Stimulated activated naive CD8-positive, alpha-beta T cell treated with anti-CD3 and anti-CD28 coated beads, Interleukin-15, amount 100 ng/mL, for 72 hours (primary cell): ENCODE measurements around the gene ARRB1.

Source experiments
- ATAC-seq: fragments of 150-1000 bp; cut with Tn5 transposase; 2 replicates; pipeline ENCODE4 v1.10.0; 2021; ENCODE audit warnings: mild to moderate bottlenecking, moderate library complexity
- DNase-seq, 2 donors: peaks; one replicate each; pipeline ENCODE4 v3.0.0; 2021 to 2022
- H3K27ac Mint-ChIP-seq, 2 donors: one replicate each; pipeline ENCODE4 v1.8.0; 2022; ENCODE audit warnings: mild to moderate bottlenecking in 2 of 2, mixed read lengths in 2 of 2, moderate library complexity in 2 of 2
- H3K27me3 Mint-ChIP-seq: one replicate; pipeline ENCODE4 v1.8.0; 2022; ENCODE audit warnings: mixed read lengths
- H3K4me1 Mint-ChIP-seq: one replicate; pipeline ENCODE4 v1.8.0; 2022; ENCODE audit warnings: mild to moderate bottlenecking, mixed read lengths
- H3K4me3 Mint-ChIP-seq, 2 donors: one replicate each; pipeline ENCODE4 v1.8.0; 2022; ENCODE audit warnings: mild to moderate bottlenecking in 2 of 2, mixed read lengths in 2 of 2, moderate library complexity in 1 of 2
- H3K9me3 Mint-ChIP-seq, 2 donors: one replicate each; pipeline ENCODE4 v1.8.0; 2022; ENCODE audit warnings: mixed read lengths in 2 of 2

ARRB1 gene

GRCh38 chr11:75262436-75262835 is 89.0 kb downstream of the ARRB1 start:
- Mint-ChIP-seq H3K27me3 (no peaks in the 10 kb centered on the region), H3K27ac (peak overlapping the region in 1 of 2 donors; percentile 37), H3K4me3 (no peak overlapping the region), H3K9me3 (no peaks in the 10 kb centered on the region), H3K4me1 (peaks cover 68% of the 10 kb centered on the region)
- no peak for ATAC-seq
- DNase-seq: no peak

DNA sequence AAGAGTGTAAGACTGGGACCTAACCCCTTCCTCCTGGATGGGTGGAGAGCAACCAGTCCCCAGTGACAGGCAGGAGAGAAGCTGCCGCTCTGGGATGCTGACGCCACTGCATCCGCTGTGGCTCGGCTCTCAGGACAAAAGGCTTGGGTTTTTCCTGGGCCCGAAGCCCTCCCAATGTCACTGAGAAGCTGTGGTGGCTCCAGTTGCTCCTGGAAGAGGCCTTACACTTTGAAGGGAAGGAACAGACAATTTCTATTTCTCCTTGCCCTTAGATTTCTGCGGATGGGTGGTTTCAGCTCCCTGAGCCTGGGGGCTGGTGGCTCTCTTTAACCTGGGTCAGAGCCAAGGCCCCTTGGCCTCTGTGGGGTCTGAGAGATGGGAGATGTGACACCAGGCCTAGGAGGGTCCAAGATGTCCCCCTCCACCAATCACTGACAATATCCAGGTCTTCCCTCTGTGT is 89.5 kb downstream of the ARRB1 start:
- DNase-seq (no peak), ATAC-seq (no peak)
- H3K4me1 Mint-ChIP-seq: peaks cover 68% of the 10 kb centered on the region
- no peaks in the 10 kb centered on the region for H3K9me3 Mint-ChIP-seq
- H3K27me3 Mint-ChIP-seq: no peaks in the 10 kb centered on the region
- no peak overlapping the region for H3K4me3 Mint-ChIP-seq
- peak overlapping the region in 1 of 2 donors; percentile 69 for H3K27ac Mint-ChIP-seq

- Mint-ChIP-seq H3K9me3 (no peaks in the 10 kb centered on the region), H3K27me3 (no peaks in the 10 kb centered on the region), H3K4me3 (no peak overlapping the region), H3K27ac (peak overlapping the region in 1 of 2 donors; percentile 59), H3K4me1 (peaks cover 58% of the 10 kb centered on the region)
- ATAC-seq (no peak), DNase-seq (no peak)
Observed at GRCh38 chr11:75260396-75261170, 90.9 kb downstream of the ARRB1 start.

DNA sequence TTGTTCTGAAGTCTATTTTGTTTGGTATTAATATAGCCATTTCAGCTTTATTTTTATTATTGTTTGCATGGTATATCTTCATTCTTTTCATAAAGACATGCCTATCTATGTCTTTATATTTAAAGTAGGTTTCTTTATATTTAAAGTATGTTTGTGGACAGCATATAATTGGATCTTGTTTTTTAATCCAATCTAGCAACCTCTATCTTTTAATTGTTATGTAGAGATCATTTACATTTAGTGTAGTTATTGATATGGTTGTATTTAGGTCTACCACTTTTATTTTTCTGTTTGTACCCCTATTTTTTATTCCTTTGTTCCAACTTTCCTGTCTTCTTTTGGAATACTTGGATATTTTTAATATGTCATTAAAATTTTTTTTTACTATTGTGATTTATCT is 97.1 kb downstream of the ARRB1 start:
- Mint-ChIP-seq H3K4me1 (peaks cover under 1% of the 10 kb centered on the region), H3K9me3 (no peaks in the 10 kb centered on the region), H3K4me3 (no peak overlapping the region), H3K27ac (no peak overlapping the region), H3K27me3 (peaks cover 11% of the 10 kb centered on the region)
- DNase-seq (no peak), ATAC-seq (no peak)

DNA sequence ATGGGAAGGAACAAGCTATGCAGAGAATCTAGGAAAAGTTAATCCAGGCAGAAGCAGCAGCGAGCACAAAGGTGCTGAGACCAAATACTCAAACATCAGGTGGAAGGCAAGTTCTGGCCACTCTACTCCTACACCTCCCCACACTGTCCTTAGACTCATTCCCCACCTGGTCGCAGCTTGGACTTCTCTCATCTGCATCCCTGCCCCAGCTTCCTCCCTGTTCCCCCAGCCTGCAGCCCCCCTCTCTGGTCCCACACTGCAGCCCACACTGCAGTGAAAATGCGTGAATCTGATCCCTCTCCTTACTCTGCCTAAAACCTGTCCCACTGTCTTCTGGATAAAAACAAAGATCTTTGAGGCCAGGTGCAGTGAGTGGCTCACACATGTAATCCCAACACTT is 101.8 kb downstream of the ARRB1 start:
- ATAC-seq (no peak), DNase-seq (no peak)
- H3K27me3 Mint-ChIP-seq: peaks cover 11% of the 10 kb centered on the region
- no peaks in the 10 kb centered on the region for H3K9me3 Mint-ChIP-seq
- no peak overlapping the region for H3K27ac Mint-ChIP-seq
- no peak overlapping the region for H3K4me3 Mint-ChIP-seq
- peaks cover 7% of the 10 kb centered on the region for H3K4me1 Mint-ChIP-seq

DNA sequence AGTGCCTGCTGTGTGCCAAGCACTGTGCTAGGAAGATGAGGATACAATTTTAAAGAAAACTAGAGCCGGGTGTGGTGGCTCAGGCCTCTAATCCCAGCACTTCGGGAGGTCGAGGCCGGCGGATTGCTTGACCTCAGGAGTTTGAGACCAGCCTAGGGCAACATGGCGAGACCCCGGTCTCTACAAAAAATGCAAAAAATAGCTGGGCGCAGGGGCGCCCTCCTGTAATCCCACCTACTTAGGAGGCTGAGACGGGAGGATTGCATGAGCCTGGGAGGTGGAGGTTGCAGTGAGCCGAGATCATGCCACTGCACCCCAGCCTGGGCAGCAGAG is 102.6 kb downstream of the ARRB1 start:
- no peaks in the 10 kb centered on the region for H3K9me3 Mint-ChIP-seq
- H3K4me1 Mint-ChIP-seq: peaks cover 7% of the 10 kb centered on the region
- no peak overlapping the region for H3K27ac Mint-ChIP-seq
- no peak for ATAC-seq
- no peak for DNase-seq
- H3K27me3 Mint-ChIP-seq: peaks cover 19% of the 10 kb centered on the region
- H3K4me3 Mint-ChIP-seq: no peak overlapping the region

- H3K4me1 Mint-ChIP-seq: peaks cover 21% of the 10 kb centered on the region
Observed at GRCh38 chr11:75246671-75247350, 104.7 kb downstream of the ARRB1 start.

DNA sequence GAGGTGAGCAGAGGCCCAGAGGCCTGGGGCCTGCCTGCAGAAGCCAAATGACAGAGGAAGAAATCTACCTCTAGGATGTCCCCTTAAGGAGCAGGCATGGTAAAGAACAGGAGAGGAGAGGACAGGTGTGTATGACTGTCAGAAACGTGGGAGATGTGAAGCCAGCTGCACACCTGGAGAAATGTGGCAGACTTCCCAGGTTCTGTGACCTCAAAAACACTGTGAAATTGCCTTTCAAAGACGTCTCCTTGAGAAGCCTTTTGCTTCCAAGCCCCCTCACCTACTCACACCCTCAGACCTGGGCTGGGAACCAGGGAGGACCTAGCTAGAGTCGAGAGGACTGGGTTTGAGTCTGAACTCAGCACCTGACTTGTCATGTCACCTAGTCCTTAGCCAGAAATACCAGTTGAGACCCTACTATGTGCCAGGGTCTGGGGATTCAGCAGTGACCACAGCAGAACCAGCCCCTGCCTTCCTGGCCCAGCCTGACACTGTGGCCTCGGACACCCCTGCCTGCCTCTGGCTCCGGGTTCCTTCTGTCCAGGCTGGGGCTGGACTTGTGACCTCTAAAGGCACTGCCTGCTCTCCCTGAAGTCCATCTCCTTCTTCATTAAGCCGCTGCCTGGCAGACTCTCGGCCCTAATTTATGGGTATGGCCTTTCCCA is 105.3 kb downstream of the ARRB1 start:
- DNase-seq (no peak), ATAC-seq (no peak)
- Mint-ChIP-seq H3K27me3 (peaks cover 41% of the 10 kb centered on the region), H3K9me3 (no peaks in the 10 kb centered on the region), H3K4me1 (peaks cover 21% of the 10 kb centered on the region), H3K27ac (no peak overlapping the region), H3K4me3 (no peak overlapping the region)

More at GRCh38 chr11:75246671-75247350, 104.7 kb downstream of the ARRB1 start:
- ATAC-seq: no peak
- Mint-ChIP-seq H3K27me3 (peaks cover 40% of the 10 kb centered on the region), H3K4me3 (no peak overlapping the region), H3K9me3 (no peaks in the 10 kb centered on the region), H3K27ac (peak overlapping the region in 1 of 2 donors; percentile 71)
- DNase-seq: no peak

GRCh38 chr11:75245356-75246005 is 106.0 kb downstream of the ARRB1 start:
- DNase-seq (no peak), ATAC-seq (no peak)
- Mint-ChIP-seq H3K4me3 (no peak overlapping the region), H3K27ac (no peak overlapping the region), H3K9me3 (no peaks in the 10 kb centered on the region), H3K4me1 (peaks cover 22% of the 10 kb centered on the region), H3K27me3 (peaks cover 42% of the 10 kb centered on the region)

GRCh38 chr11:75244052-75244814 is 107.2 kb downstream of the ARRB1 start:
- Mint-ChIP-seq H3K4me1 (peaks cover 29% of the 10 kb centered on the region), H3K9me3 (no peaks in the 10 kb centered on the region), H3K27me3 (peaks cover 44% of the 10 kb centered on the region), H3K27ac (no peak overlapping the region), H3K4me3 (no peak overlapping the region)
- ATAC-seq (no peak), DNase-seq (no peak)

GRCh38 chr11:75242722-75243600 is 108.5 kb downstream of the ARRB1 start:
- H3K27me3 Mint-ChIP-seq: peaks cover 56% of the 10 kb centered on the region
- H3K4me3 Mint-ChIP-seq: peak overlapping the region; percentile 74 to 77
- ATAC-seq: no peak
- DNase-seq: no peak
- no peaks in the 10 kb centered on the region for H3K9me3 Mint-ChIP-seq
- H3K4me1 Mint-ChIP-seq: peaks cover 22% of the 10 kb centered on the region
- peak overlapping the region in 1 of 2 donors; percentile 95 for H3K27ac Mint-ChIP-seq

- H3K9me3 Mint-ChIP-seq: no peaks in the 10 kb centered on the region
- peak overlapping the region; percentile 74 to 77 for H3K4me3 Mint-ChIP-seq
- peak; percentile 55 for ATAC-seq
- peaks cover 65% of the 10 kb centered on the region for H3K27me3 Mint-ChIP-seq
- peak overlapping the region in 1 of 2 donors; percentile 95 for H3K27ac Mint-ChIP-seq
- DNase-seq: peak in 1 of 2 donors; percentile 31
- H3K4me1 Mint-ChIP-seq: peaks cover 22% of the 10 kb centered on the region
Observed at GRCh38 chr11:75241906-75242644, 109.4 kb downstream of the ARRB1 start.

- ATAC-seq (peak; percentile 87), DNase-seq (peak; percentile 81 to 93)
- H3K9me3 Mint-ChIP-seq: no peaks in the 10 kb centered on the region
- peaks cover 73% of the 10 kb centered on the region for H3K27me3 Mint-ChIP-seq
- peaks cover 22% of the 10 kb centered on the region for H3K4me1 Mint-ChIP-seq
- no peak overlapping the region for H3K27ac Mint-ChIP-seq
- peak overlapping the region; percentile 70 to 72 for H3K4me3 Mint-ChIP-seq
Observed at GRCh38 chr11:75241036-75241905, 110.2 kb downstream of the ARRB1 start.
